GM23248 (cell line): ENCODE results near the gene PI4KA.

Experiments
- EZH2 ChIP-seq: fragments of 200-600 bp; sonication (generic); IDR thresholded peaks from 2 replicates; pipeline ENCODE4 v1.6.1; 2018; ENCODE audit warnings: antibody characterized with exemption, mild to moderate bottlenecking; ENCODE audit not compliant: insufficient read depth, poor library complexity, severe bottlenecking
- EZH2phosphoT487 ChIP-seq: fragments of 200-600 bp; sonication (generic); IDR thresholded peaks from 2 replicates; pipeline ENCODE4 v1.6.1; 2018; ENCODE audit warnings: antibody characterized with exemption, moderate library complexity, mild to moderate bottlenecking, low read depth; ENCODE audit not compliant: insufficient read depth

- TF ChIP-seq EZH2 (no peak), EZH2phosphoT487 (no peak)
These were observed 81.0 kb downstream of the PI4KA start for GRCh38 chr22:20777420-20778177.
